Neural crest cell (in vitro differentiated cells): ENCODE measurements around the gene PI16. TPM values are rescaled to one million over a fixed set of nuclear protein-coding genes. Genes with fewer than 3 reads are reported as not detected.
A peak's percentile ranks its signal among the peaks of the same experiment; 100 is the strongest.

ENCODE experiments used
- DNase-seq: peaks from one replicate; pipeline ENCODE4 v3.0.0; 2021; ENCODE audit warnings: low read depth, mixed read lengths, low spot score
- H3K27ac Mint-ChIP-seq: one replicate; pipeline ENCODE4 v1.8.0; 2021; ENCODE audit warnings: mild to moderate bottlenecking, mixed read lengths; ENCODE audit not compliant: unreplicated experiment
- H3K27me3 Mint-ChIP-seq: 2 replicates; pipeline ENCODE4 v1.8.0; 2021; ENCODE audit warnings: low read depth, mild to moderate bottlenecking, mixed read lengths
- H3K36me3 Mint-ChIP-seq: 2 replicates; pipeline ENCODE4 v1.8.0; 2021; ENCODE audit warnings: low read depth, mild to moderate bottlenecking, mixed read lengths
- H3K4me1 Mint-ChIP-seq: 2 replicates; pipeline ENCODE4 v1.8.0; 2021; ENCODE audit warnings: mixed read lengths
- H3K4me3 Mint-ChIP-seq: one replicate; pipeline ENCODE4 v1.8.0; 2021; ENCODE audit warnings: mild to moderate bottlenecking, mixed read lengths
- H3K9me3 Mint-ChIP-seq: 2 replicates; pipeline ENCODE4 v1.8.0; 2021; ENCODE audit warnings: mixed read lengths
- total RNA-seq: library from RNA; stranded (reverse); gene quantifications from 2 replicates; pipeline ENCODE4 v1.2.1, GENCODE V29; 2021
- TF ChIP-seq, protein P1 (sequence below): fragments of 200-600 bp; sonication (generic); conservative IDR thresholded peaks from 2 replicates; pipeline ENCODE4 v1.5.0; 2021; ENCODE audit warnings: antibody characterized with exemption, mild to moderate bottlenecking

Gene PI16
- total RNA-seq, 1 donor from 2014 or later = not detected

DNA sequence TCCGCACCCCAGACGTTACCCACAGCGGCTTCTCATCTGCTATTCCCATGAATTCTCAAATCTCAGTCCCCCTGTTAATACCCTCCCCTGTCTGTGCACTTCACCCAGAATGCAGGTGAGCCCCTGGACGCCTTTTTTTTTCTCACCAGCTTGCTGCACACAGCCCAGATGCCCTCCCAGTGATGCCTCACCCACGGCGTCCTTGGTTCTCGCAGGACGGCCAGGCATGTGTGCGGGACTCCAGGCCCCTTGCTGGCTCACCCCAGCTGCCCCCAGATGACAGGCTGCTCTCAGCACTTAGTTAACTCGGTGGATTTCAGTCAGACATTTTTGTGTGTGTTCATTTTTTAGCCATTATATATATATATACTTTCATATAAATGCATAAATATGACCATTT, 25.4 kb upstream of the PI16 start:
- Mint-ChIP-seq H3K27me3 (no peaks in the 10 kb centered on the region), H3K36me3 (no peaks in the 10 kb centered on the region), H3K9me3 (no peaks in the 10 kb centered on the region), H3K27ac (peak overlapping the region; percentile 60), H3K4me3 (no peak overlapping the region), H3K4me1 (no peaks in the 10 kb centered on the region)
- TF ChIP-seq, protein P1, sequence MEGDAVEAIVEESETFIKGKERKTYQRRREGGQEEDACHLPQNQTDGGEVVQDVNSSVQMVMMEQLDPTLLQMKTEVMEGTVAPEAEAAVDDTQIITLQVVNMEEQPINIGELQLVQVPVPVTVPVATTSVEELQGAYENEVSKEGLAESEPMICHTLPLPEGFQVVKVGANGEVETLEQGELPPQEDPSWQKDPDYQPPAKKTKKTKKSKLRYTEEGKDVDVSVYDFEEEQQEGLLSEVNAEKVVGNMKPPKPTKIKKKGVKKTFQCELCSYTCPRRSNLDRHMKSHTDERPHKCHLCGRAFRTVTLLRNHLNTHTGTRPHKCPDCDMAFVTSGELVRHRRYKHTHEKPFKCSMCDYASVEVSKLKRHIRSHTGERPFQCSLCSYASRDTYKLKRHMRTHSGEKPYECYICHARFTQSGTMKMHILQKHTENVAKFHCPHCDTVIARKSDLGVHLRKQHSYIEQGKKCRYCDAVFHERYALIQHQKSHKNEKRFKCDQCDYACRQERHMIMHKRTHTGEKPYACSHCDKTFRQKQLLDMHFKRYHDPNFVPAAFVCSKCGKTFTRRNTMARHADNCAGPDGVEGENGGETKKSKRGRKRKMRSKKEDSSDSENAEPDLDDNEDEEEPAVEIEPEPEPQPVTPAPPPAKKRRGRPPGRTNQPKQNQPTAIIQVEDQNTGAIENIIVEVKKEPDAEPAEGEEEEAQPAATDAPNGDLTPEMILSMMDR = no peak
- no peak for DNase-seq

DNA sequence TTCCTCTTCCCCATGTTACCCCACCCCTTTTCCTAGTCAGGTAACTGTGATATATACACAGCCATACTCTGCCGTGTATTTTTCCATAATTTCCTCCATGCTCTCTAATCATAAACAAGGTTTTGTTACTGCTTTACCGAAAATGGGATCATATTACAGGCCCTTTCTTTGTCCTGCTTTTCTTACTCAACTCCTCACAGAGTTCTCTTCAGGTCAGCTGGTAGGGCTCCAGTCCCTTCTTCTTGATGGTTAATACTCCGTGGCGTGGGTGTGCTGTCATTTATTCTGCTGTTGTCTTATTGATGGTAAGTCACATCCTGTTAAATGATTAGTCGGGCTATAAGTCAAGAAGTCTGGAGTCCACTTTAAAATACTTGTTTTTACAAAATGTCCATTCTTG, 24.9 kb upstream of the PI16 start:
- no peak for DNase-seq
- no peaks in the 10 kb centered on the region for H3K9me3 Mint-ChIP-seq
- TF ChIP-seq, protein P1 = no peak
- no peaks in the 10 kb centered on the region for H3K27me3 Mint-ChIP-seq
- no peak overlapping the region for H3K4me3 Mint-ChIP-seq
- H3K36me3 Mint-ChIP-seq = no peaks in the 10 kb centered on the region
- H3K4me1 Mint-ChIP-seq = no peaks in the 10 kb centered on the region
- no peak overlapping the region for H3K27ac Mint-ChIP-seq

DNA sequence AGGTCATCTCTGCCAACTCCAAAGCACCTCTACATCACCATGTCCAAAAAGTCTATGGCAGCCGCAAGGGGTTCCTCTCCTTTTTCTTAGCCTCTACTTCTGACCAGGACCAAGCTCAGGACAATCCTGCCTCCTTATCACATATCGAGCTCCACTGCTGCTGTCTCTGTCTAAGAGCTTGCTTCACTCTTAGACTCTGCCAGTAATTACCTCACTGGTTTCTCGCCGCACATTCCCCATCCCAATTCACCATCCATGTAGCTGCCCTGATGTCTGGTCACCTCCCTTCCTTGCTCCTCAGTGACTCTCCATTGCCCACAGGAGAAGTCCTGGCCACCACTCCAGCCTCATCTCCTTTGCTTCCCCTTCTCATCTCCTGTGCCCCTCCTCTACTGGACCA, 24.1 kb upstream of the PI16 start:
- H3K9me3 Mint-ChIP-seq = no peaks in the 10 kb centered on the region
- no peak overlapping the region for H3K27ac Mint-ChIP-seq
- H3K4me3 Mint-ChIP-seq = no peak overlapping the region
- no peak for DNase-seq
- no peaks in the 10 kb centered on the region for H3K36me3 Mint-ChIP-seq
- TF ChIP-seq, protein P1 = no peak
- H3K27me3 Mint-ChIP-seq = no peaks in the 10 kb centered on the region
- no peaks in the 10 kb centered on the region for H3K4me1 Mint-ChIP-seq

DNA sequence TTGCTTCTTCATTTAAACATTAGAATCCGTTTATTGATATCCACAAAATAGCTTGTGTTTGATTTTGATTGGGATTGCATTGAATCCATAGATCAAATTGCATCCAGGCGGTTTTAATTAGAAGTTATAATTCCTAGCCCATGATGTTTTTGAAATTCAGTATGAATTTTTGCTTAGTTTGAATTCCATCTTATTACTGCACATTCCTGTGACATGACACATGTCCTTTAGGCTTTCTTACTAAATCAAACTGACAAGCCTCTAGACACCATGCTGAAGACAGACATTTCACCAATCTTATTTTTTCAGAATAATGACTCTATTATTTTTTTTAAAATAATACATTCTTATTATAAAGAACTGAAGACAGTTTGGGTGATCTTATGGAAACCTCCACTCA, 21.4 kb upstream of the PI16 start:
- Mint-ChIP-seq H3K27ac (no peak overlapping the region), H3K9me3 (no peaks in the 10 kb centered on the region), H3K4me1 (no peaks in the 10 kb centered on the region), H3K4me3 (no peak overlapping the region), H3K27me3 (no peaks in the 10 kb centered on the region), H3K36me3 (no peaks in the 10 kb centered on the region)
- TF ChIP-seq, protein P1 = no peak
- no peak for DNase-seq

DNA sequence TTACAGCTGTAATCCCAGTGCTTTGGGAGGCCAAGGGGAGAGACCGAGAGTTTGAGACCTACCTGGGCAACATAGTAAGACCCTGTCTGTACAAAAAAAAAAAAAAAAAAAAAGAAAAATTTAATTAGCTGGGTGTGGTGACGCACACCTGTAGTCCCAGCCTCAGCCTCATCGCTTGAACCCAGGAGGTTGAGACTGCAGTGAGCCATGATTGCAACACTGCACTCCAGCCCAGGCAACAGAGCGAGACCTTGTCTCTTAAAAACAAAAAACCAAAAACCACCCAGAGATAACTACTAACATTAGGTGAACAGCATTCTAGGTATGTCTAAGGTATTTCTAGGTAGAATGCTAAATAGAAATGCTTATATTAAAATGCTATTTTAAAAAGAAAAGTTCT, 21.0 kb upstream of the PI16 start:
- Mint-ChIP-seq H3K27ac (no peak overlapping the region), H3K27me3 (no peaks in the 10 kb centered on the region)

More for the DNA sequence above, 21.0 kb upstream of the PI16 start:
- TF ChIP-seq, protein P1 = no peak
- no peaks in the 10 kb centered on the region for H3K4me1 Mint-ChIP-seq
- no peaks in the 10 kb centered on the region for H3K36me3 Mint-ChIP-seq
- H3K4me3 Mint-ChIP-seq = no peak overlapping the region
- no peak for DNase-seq
- no peaks in the 10 kb centered on the region for H3K9me3 Mint-ChIP-seq
